HG03457 (cell line): ENCODE data around the gene SAFB.

Source experiments
- ATAC-seq: cut with Tn5 transposase; IDR thresholded peaks from one replicate; pipeline ENCODE4 v1.9.1; 2021; ENCODE audit warnings: moderate number of reproducible peaks; ENCODE audit not compliant: unreplicated experiment

SAFB gene

GRCh38 chr19:5624741-5625278 lies 1.9 kb downstream of the SAFB start:
- no peak for ATAC-seq

GRCh38 chr19:5625641-5626040 lies 2.8 kb downstream of the SAFB start:
- ATAC-seq, result no peak

- ATAC-seq, result no peak
Observed at GRCh38 chr19:5627395-5627904, 4.6 kb downstream of the SAFB start.

GRCh38 chr19:5628461-5628860 lies 5.6 kb downstream of the SAFB start:
- ATAC-seq, result no peak

- ATAC-seq, result no peak
Observed at GRCh38 chr19:5628919-5629481, 6.1 kb downstream of the SAFB start.

- ATAC-seq, result no peak
Observed at GRCh38 chr19:5631567-5632240, 8.8 kb downstream of the SAFB start.

- ATAC-seq, result no peak
Observed at GRCh38 chr19:5632241-5632612, 9.3 kb downstream of the SAFB start.

GRCh38 chr19:5632657-5633056 lies 9.8 kb downstream of the SAFB start:
- no peak for ATAC-seq

GRCh38 chr19:5635427-5635826 lies 12.5 kb downstream of the SAFB start:
- ATAC-seq, result no peak

GRCh38 chr19:5637971-5638370 lies 15.1 kb downstream of the SAFB start:
- ATAC-seq, result no peak

GRCh38 chr19:5641171-5641570 lies 18.3 kb downstream of the SAFB start:
- ATAC-seq, result no peak

- no peak for ATAC-seq
Observed at GRCh38 chr19:5642204-5642603, 19.3 kb downstream of the SAFB start.

- no peak for ATAC-seq
Observed at GRCh38 chr19:5643060-5643459, 20.2 kb downstream of the SAFB start.

- no peak for ATAC-seq
Observed at GRCh38 chr19:5644037-5644436, 21.2 kb downstream of the SAFB start.

- no peak for ATAC-seq
Observed at GRCh38 chr19:5645409-5645808, 22.5 kb downstream of the SAFB start.

- ATAC-seq, result no peak
Observed at GRCh38 chr19:5646703-5647102, 23.8 kb downstream of the SAFB start.

GRCh38 chr19:5648464-5648863 lies 25.6 kb downstream of the SAFB start:
- ATAC-seq, result no peak

GRCh38 chr19:5651361-5651760 lies 28.5 kb downstream of the SAFB start:
- no peak for ATAC-seq

- ATAC-seq, result no peak
Observed at GRCh38 chr19:5652261-5652660, 29.4 kb downstream of the SAFB start.

GRCh38 chr19:5654931-5655330 lies 32.0 kb downstream of the SAFB start:
- no peak for ATAC-seq

GRCh38 chr19:5655412-5655811 lies 32.5 kb downstream of the SAFB start:
- no peak for ATAC-seq

GRCh38 chr19:5661483-5661882 lies 38.6 kb downstream of the SAFB start:
- no peak for ATAC-seq

- no peak for ATAC-seq
Observed at GRCh38 chr19:5663904-5664303, 41.0 kb downstream of the SAFB start.
